B cell (primary cell): ENCODE results near the gene C1orf122. TPM values are rescaled to one million over a fixed set of nuclear protein-coding genes. Genes with fewer than 3 reads are reported as not detected.

ENCODE experiments used
- ATAC-seq: fragments of 200-7000 bp; cut with Tn5 transposase; one replicate; pipeline ENCODE4 v1.10.0; 2021; ENCODE audit warnings: low read depth, mild to moderate bottlenecking, moderate number of reproducible peaks, moderate library complexity
- CTCF ChIA-PET: fragments of 350-600 bp; sonication (Branson Sonifier 250); formaldehyde crosslinking; loops from one replicate; lab custom pipeline; 2021; ENCODE audit warnings: antibody characterized with exemption, inconsistent platforms; lab: Charles Lee
- POLR2A ChIA-PET: fragments of 350-600 bp; sonication (Branson Sonifier 250); formaldehyde crosslinking; loops from one replicate; lab custom pipeline; 2021; ENCODE audit warnings: antibody characterized with exemption; lab: Charles Lee
- DNase-seq: peaks from one replicate; pipeline ENCODE4 v3.0.0; 2013
- H2AFZ ChIP-seq: 2 replicates; pipeline ENCODE4 v1.6.1; 2012; ENCODE audit warnings: mild to moderate bottlenecking, low read depth, low read length; ENCODE audit not compliant: insufficient read depth, poor library complexity, severe bottlenecking
- H3K27ac ChIP-seq, 2 donors: 1 replicate in 1 of 2; 2 replicates in 1 of 2; pipeline ENCODE4 v1.5.1; 2012 to 2013; ENCODE audit warnings: low read length in 2 of 2, mild to moderate bottlenecking in 2 of 2, moderate library complexity in 1 of 2
- H3K27me3 ChIP-seq, 4 experiments: fragments of 200-600 bp in 1 of 4; sonication (generic) in 1 of 4; replicated peaks in 1 of 4; 1 replicate in 2 of 4; 2 replicates in 2 of 4; pipeline versions ENCODE4 v1.6.1 to v1.7.0; 2013 to 2016; ENCODE audit warnings: low read length in 3 of 4, mild to moderate bottlenecking in 2 of 4, mixed read lengths in 1 of 4, moderate library complexity in 1 of 4; ENCODE audit not compliant: insufficient read depth in 4 of 4, control insufficient read depth in 3 of 4; ENCODE audit errors: control extremely low read depth in 1 of 4
- H3K36me3 ChIP-seq, 2 experiments: replicated peaks in 1 of 2; 1 replicate in 1 of 2; 2 replicates in 1 of 2; pipeline versions ENCODE4 v1.6.1 to v1.7.1; 2013; ENCODE audit warnings: low read length in 1 of 2; ENCODE audit not compliant: insufficient read depth in 2 of 2, control insufficient read depth in 1 of 2; ENCODE audit errors: control extremely low read depth in 1 of 2, extremely low read depth in 1 of 2
- H3K4me1 ChIP-seq, 2 donors: fragments of 200-600 bp in 1 of 2; sonication (generic) in 1 of 2; 1 replicate in 1 of 2; 2 replicates in 1 of 2; pipeline versions ENCODE4 v1.5.1 to v1.6.1; 2013 to 2017; ENCODE audit warnings: low read length in 2 of 2; ENCODE audit not compliant: control insufficient read depth in 2 of 2, insufficient read depth in 2 of 2
- H3K4me2 ChIP-seq: replicated peaks from 2 replicates; pipeline ENCODE3; 2012; ENCODE audit warnings: mild to moderate bottlenecking, low read depth, low read length; ENCODE audit not compliant: poor library complexity, severe bottlenecking
- H3K4me3 ChIP-seq, 5 experiments: fragments of 200-600 bp in 1 of 5; sonication (generic) in 1 of 5; 1 replicate in 3 of 5; 2 replicates in 2 of 5; pipeline versions ENCODE4 v1.5.1 to v1.7.0; 2011 to 2016; ENCODE audit warnings: low read length in 4 of 5, mild to moderate bottlenecking in 4 of 5, low read depth in 2 of 5, control low read depth in 1 of 5, moderate library complexity in 1 of 5; ENCODE audit not compliant: insufficient read depth in 1 of 5; ENCODE audit errors: control extremely low read depth in 1 of 5, extremely low read depth in 1 of 5
- H3K79me2 ChIP-seq: fragments of 200-600 bp; sonication (generic); one replicate; pipeline ENCODE4 v1.6.0; 2016; ENCODE audit warnings: low read length; ENCODE audit not compliant: control insufficient read depth, insufficient read depth
- H3K9ac ChIP-seq: fragments of 200-600 bp; sonication (generic); 2 replicates; pipeline ENCODE4 v1.6.1; 2017; ENCODE audit warnings: mild to moderate bottlenecking, low read length, moderate library complexity
- H3K9me3 ChIP-seq, 3 donors: one replicate each; pipeline versions ENCODE4 v1.6.1 to v1.7.1; 2013; ENCODE audit warnings: low read length in 2 of 3; ENCODE audit not compliant: control insufficient read depth in 2 of 3, insufficient read depth in 1 of 3; ENCODE audit errors: control extremely low read depth in 1 of 3
- H4K20me1 ChIP-seq: 2 replicates; pipeline ENCODE4 v1.6.0; 2012; ENCODE audit warnings: mild to moderate bottlenecking, low read length; ENCODE audit not compliant: insufficient read depth, control insufficient read depth, poor library complexity, severe bottlenecking
- H3K27ac Mint-ChIP-seq: one replicate; pipeline ENCODE4 v1.8.0; 2021; ENCODE audit warnings: mixed read lengths
- H3K27me3 Mint-ChIP-seq: one replicate; pipeline ENCODE4 v1.8.0; 2021; ENCODE audit warnings: mixed read lengths
- H3K4me1 Mint-ChIP-seq: one replicate; pipeline ENCODE4 v1.8.0; 2021; ENCODE audit warnings: mixed read lengths
- H3K4me3 Mint-ChIP-seq: one replicate; pipeline ENCODE4 v1.8.0; 2021; ENCODE audit warnings: mixed read lengths
- H3K9me3 Mint-ChIP-seq: one replicate; pipeline ENCODE4 v1.8.0; 2022; ENCODE audit warnings: mixed read lengths; ENCODE audit not compliant: insufficient read depth
- EZH2 ChIP-seq: IDR thresholded peaks from 2 replicates; pipeline ENCODE4 v1.6.1; 2012; ENCODE audit warnings: borderline replicate concordance, low read depth, mild to moderate bottlenecking, moderate library complexity, low read length; ENCODE audit not compliant: insufficient read depth, poor library complexity, severe bottlenecking
- WGBS: methylation state at CpG from one replicate; pipeline ENCODE4 v1.1.5; 2013; ENCODE audit warnings: missing lambda C conversion rate; ENCODE audit not compliant: insufficient coverage; 5-methylcytosine and 5-hydroxymethylcytosine counted together
- intact Hi-C: fragments of 100-400 bp; cut with micrococcal nuclease; formaldehyde crosslinking; loops from one replicate; pipeline ENCODE4 v1.10.0; 2022
- polyA plus RNA-seq: library from polyadenylated mRNA; depleted of rRNA; stranded (reverse); fragments of >200 nt; gene quantifications from 2 replicates; pipeline ENCODE4 v1.2.3, GENCODE V29; 2012
- total RNA-seq, 2 donors: library from RNA; stranded (reverse); fragments of 120-200 nt in 1 of 2; gene quantifications; 1 replicate in 1 of 2; 2 replicates in 1 of 2; pipeline versions ENCODE4 v1.2.3 to v1.2.4, GENCODE V29; 2013 to 2022
- TF ChIP-seq, protein P1 (sequence below): fragments of 200-600 bp; IDR thresholded peaks from one replicate; pipeline ENCODE4 v1.8.0; 2022; ENCODE audit warnings: antibody characterized with exemption, mild to moderate bottlenecking

The C1orf122 gene
- total and polyA plus RNA-seq, 2 donors (not counting 1 experiment from before 2014, with no cell fraction given) = 15.7 to 16.9 TPM

DNA sequence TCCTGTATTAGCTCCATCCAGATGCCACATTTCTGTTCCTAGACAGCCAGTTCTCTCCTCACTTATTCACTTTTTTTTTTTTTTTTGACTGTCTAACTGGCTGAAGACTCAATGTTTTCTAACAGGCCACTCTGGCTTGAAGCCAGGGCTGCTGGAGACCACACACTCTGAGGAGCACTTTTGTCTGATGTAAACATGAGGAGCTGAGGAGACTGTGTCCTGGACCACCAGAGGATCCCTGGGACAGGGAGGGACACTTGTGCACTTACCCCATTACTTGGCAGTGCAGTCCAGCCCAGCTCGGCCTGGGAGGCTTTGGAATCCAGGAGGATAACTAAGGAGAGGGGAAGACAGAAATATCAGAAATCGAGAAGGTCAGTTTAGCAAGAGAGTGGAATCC is 45.1 kb upstream of the C1orf122 start:
- Histone ChIP-seq H3K27me3 (peaks cover 0 to 77% (median 40%) of the 10 kb centered on the region in 4 experiments), H3K9me3 (peaks cover 0 to 29% (median 0%) of the 10 kb centered on the region in 3 donors), H3K4me2 (no peak overlapping the region), H3K27ac (no peak overlapping the region), H4K20me1 (no peaks in the 10 kb centered on the region), H3K4me1 (peaks cover 17 to 20% of the 10 kb centered on the region in 2 donors), H3K4me3 (no peak overlapping the region), H3K9ac (no peak overlapping the region), H2AFZ (no peak overlapping the region), H3K79me2 (no peaks in the 10 kb centered on the region), H3K36me3 (no peaks in the 10 kb centered on the region)
- DNase-seq = no peak
- CTCF ChIA-PET = no interaction called here
- H3K9me3 Mint-ChIP-seq = no peaks in the 10 kb centered on the region
- no peak for ATAC-seq
- 80% methylated on average over 1 of the region's 2 CpGs for WGBS
- H3K27me3 Mint-ChIP-seq = peaks cover 57% of the 10 kb centered on the region
- TF ChIP-seq, protein P1, sequence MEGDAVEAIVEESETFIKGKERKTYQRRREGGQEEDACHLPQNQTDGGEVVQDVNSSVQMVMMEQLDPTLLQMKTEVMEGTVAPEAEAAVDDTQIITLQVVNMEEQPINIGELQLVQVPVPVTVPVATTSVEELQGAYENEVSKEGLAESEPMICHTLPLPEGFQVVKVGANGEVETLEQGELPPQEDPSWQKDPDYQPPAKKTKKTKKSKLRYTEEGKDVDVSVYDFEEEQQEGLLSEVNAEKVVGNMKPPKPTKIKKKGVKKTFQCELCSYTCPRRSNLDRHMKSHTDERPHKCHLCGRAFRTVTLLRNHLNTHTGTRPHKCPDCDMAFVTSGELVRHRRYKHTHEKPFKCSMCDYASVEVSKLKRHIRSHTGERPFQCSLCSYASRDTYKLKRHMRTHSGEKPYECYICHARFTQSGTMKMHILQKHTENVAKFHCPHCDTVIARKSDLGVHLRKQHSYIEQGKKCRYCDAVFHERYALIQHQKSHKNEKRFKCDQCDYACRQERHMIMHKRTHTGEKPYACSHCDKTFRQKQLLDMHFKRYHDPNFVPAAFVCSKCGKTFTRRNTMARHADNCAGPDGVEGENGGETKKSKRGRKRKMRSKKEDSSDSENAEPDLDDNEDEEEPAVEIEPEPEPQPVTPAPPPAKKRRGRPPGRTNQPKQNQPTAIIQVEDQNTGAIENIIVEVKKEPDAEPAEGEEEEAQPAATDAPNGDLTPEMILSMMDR = no peak
- TF ChIP-seq EZH2 = no peak
- POLR2A ChIA-PET = no interaction called here
- H3K4me1 Mint-ChIP-seq = peaks cover 20% of the 10 kb centered on the region
- no peak overlapping the region for H3K27ac Mint-ChIP-seq
- no peak overlapping the region for H3K4me3 Mint-ChIP-seq
- intact Hi-C loops = no loop called here

GRCh38 chr1:37763791-37764413 is 43.7 kb upstream of the C1orf122 start:
- DNase-seq = no peak
- peaks cover 0 to 72% (median 43%) of the 10 kb centered on the region in 4 experiments for H3K27me3 ChIP-seq
- H3K9me3 ChIP-seq = peaks cover 0 to 29% (median 0%) of the 10 kb centered on the region in 3 donors
- H3K27ac ChIP-seq = no peak overlapping the region
- no peak overlapping the region for H3K4me3 ChIP-seq
- H3K27ac Mint-ChIP-seq = no peak overlapping the region
- intact Hi-C loops = no loop called here
- no peaks in the 10 kb centered on the region for H3K36me3 ChIP-seq
- POLR2A ChIA-PET = no interaction called here
- no peak overlapping the region for H3K4me3 Mint-ChIP-seq
- H3K79me2 ChIP-seq = no peaks in the 10 kb centered on the region
- H4K20me1 ChIP-seq = no peaks in the 10 kb centered on the region
- H3K27me3 Mint-ChIP-seq = peaks cover 66% of the 10 kb centered on the region
- no peak for ATAC-seq
- peaks cover 20% of the 10 kb centered on the region for H3K4me1 Mint-ChIP-seq
- H2AFZ ChIP-seq = no peak overlapping the region
- H3K9ac ChIP-seq = no peak overlapping the region
- no peak overlapping the region for H3K4me2 ChIP-seq
- 30% methylated on average over 24 of the region's 25 CpGs for WGBS
- CTCF ChIA-PET = no interaction called here
- peaks cover 17 to 20% of the 10 kb centered on the region in 2 donors for H3K4me1 ChIP-seq
- no peaks in the 10 kb centered on the region for H3K9me3 Mint-ChIP-seq
- TF ChIP-seq EZH2 = no peak
- TF ChIP-seq, protein P1 = no peak
